Kidney (tissue), 14 donors: ENCODE data around the gene AP4E1. TPM values are rescaled to one million over a fixed set of nuclear protein-coding genes. Genes with fewer than 3 reads are reported as not detected.
A peak's percentile ranks its signal among the peaks of the same experiment; 100 is the strongest.

Experiments
- DNase-seq, 5 donors: peaks; one replicate each; pipeline ENCODE4 v3.0.0-alpha.2; 2013 to 2020
- FAIRE-seq: peaks from 2 replicates; lab custom pipeline; 2012; peaks lifted over from hg19 to GRCh38; lab: Jason Lieb, UNC
- H3K27ac ChIP-seq, 2 donors: one replicate each; pipeline ENCODE4 v1.7.0; 2013; ENCODE audit warnings: low read depth in 2 of 2, low read length in 2 of 2, inconsistent platforms in 1 of 2
- H3K27me3 ChIP-seq: one replicate; pipeline ENCODE4 v1.7.1; 2013; ENCODE audit warnings: low read length, inconsistent platforms; ENCODE audit not compliant: control insufficient read depth, insufficient read depth
- H3K36me3 ChIP-seq, 3 donors: one replicate each; pipeline versions ENCODE4 v1.7.0 to v1.7.1; 2013; ENCODE audit warnings: low read length in 3 of 3, control low read depth in 1 of 3, inconsistent platforms in 1 of 3; ENCODE audit not compliant: insufficient read depth in 3 of 3, control insufficient read depth in 2 of 3
- H3K4me1 ChIP-seq, 3 donors: one replicate each; pipeline versions ENCODE4 v1.7.0 to v1.7.1; 2013; ENCODE audit warnings: low read length in 3 of 3, inconsistent platforms in 1 of 3, low read depth in 1 of 3; ENCODE audit not compliant: control insufficient read depth in 2 of 3, insufficient read depth in 2 of 3
- H3K4me3 ChIP-seq, 3 donors: one replicate each; pipeline versions ENCODE4 v1.7.0 to v1.8.1; 2013; ENCODE audit warnings: low read length in 3 of 3, control low read depth in 1 of 3, inconsistent platforms in 1 of 3
- H3K9ac ChIP-seq, 3 donors: one replicate each; pipeline versions ENCODE4 v1.7.0 to v1.7.1; 2013; ENCODE audit warnings: low read length in 3 of 3, control low read depth in 1 of 3, inconsistent platforms in 1 of 3
- H3K9me3 ChIP-seq, 3 donors: one replicate each; pipeline versions ENCODE4 v1.7.0 to v1.7.1; 2013; ENCODE audit warnings: low read length in 3 of 3, control low read depth in 1 of 3, inconsistent platforms in 1 of 3; ENCODE audit not compliant: control insufficient read depth in 2 of 3, insufficient read depth in 1 of 3
- CTCF ChIP-seq: IDR thresholded peaks from 3 replicates; pipeline ENCODE4 v1.5.1; 2012; ENCODE audit warnings: mild to moderate bottlenecking, moderate library complexity, borderline replicate concordance; ENCODE audit not compliant: insufficient read depth; ENCODE audit errors: extremely low read depth
- intact Hi-C: fragments of 100-400 bp; cut with DNase I; formaldehyde crosslinking; loops from one replicate; pipeline ENCODE4 v1.11.1; 2022
- polyA plus RNA-seq: library from polyadenylated mRNA; stranded (reverse); fragments of 350-450 nt; fragmentation: Illumina TruSeq; extraction: RNeasy Lipid Tissue Mini Kit (QIAGEN cat#74804); gene quantifications from one replicate; pipeline ENCODE4 v1.2.3, GENCODE V29; 2014; ENCODE audit warnings: low read depth, low replicate concordance; ENCODE audit not compliant: insufficient read depth
- total RNA-seq: library from RNA; stranded (reverse); fragmentation: NEBNext Ultra II Directional; extraction: Animal tissue kit (Norgen Biotek cat#: 25700); gene quantifications from one replicate; pipeline ENCODE4 v1.2.1, GENCODE V29; 2021
- donor health status: control.
- donor health status: control.
- donor health status: control.
- donor health status: control.
- donor health status: control.
- donor health status: DM: yes; HTN: yes; CAD: no.
- donor health status: Normal renal cell carcinoma (clear cell type).

AP4E1 gene
- total and polyA plus RNA-seq, 2 donors from 2014 or later, result 2.0 to 9.8 TPM

- Histone ChIP-seq H3K27me3 (no peaks in the 10 kb centered on the region), H3K4me3 (no peak overlapping the region), H3K9me3 (no peaks in the 10 kb centered on the region), H3K27ac (no peak overlapping the region), H3K36me3 (no peaks in the 10 kb centered on the region), H3K9ac (no peak overlapping the region), H3K4me1 (peaks cover 0 to 3% (median 0%) of the 10 kb centered on the region in 3 donors)
- FAIRE-seq (no peak), DNase-seq (peak in 1 of 5 donors; percentile 61)
- no peak for TF ChIP-seq CTCF
- intact Hi-C loops, result no loop called here
Measured at GRCh38 chr15:50864873-50865272, 43.6 kb upstream of the AP4E1 start.

GRCh38 chr15:50865515-50866353 is 42.7 kb upstream of the AP4E1 start:
- Histone ChIP-seq H3K9ac (no peak overlapping the region), H3K27ac (no peak overlapping the region), H3K4me1 (peaks cover 0 to 3% (median 0%) of the 10 kb centered on the region in 3 donors), H3K4me3 (no peak overlapping the region), H3K9me3 (no peaks in the 10 kb centered on the region), H3K27me3 (no peaks in the 10 kb centered on the region), H3K36me3 (no peaks in the 10 kb centered on the region)
- DNase-seq (peak in 2 of 5 donors; percentile 51 to 55), FAIRE-seq (no peak)
- TF ChIP-seq CTCF, result no peak
- intact Hi-C loops, result no loop called here

GRCh38 chr15:50871832-50872231 is 36.7 kb upstream of the AP4E1 start:
- no peaks in the 10 kb centered on the region for H3K9me3 ChIP-seq
- intact Hi-C loops, result no loop called here
- no peak overlapping the region for H3K27ac ChIP-seq
- no peak overlapping the region for H3K9ac ChIP-seq
- H3K36me3 ChIP-seq, result no peaks in the 10 kb centered on the region
- no peak for TF ChIP-seq CTCF
- no peak overlapping the region for H3K4me3 ChIP-seq
- no peak for FAIRE-seq
- H3K4me1 ChIP-seq, result peaks cover 0 to 10% (median 3%) of the 10 kb centered on the region in 3 donors
- H3K27me3 ChIP-seq, result no peaks in the 10 kb centered on the region
- no peak for DNase-seq
